DND-41 (cell line): ENCODE results near the gene AFAP1L1.

Source experiments
- ATAC-seq: fragments of 200-7000 bp; cut with Tn5 transposase; 3 replicates; pipeline ENCODE4 v1.9.1; 2021; ENCODE audit warnings: low read depth; ENCODE audit not compliant: insufficient read depth
- DNase-seq: peaks from one replicate; pipeline ENCODE4 v3.0.0-alpha.2; 2020
- H2AFZ ChIP-seq: 2 replicates; pipeline ENCODE4 v1.6.0; 2012; ENCODE audit warnings: low read depth, low read length
- H3K27ac ChIP-seq: 2 replicates; pipeline ENCODE4 v1.5.1; 2012; ENCODE audit warnings: low read length, inconsistent platforms
- H3K27me3 ChIP-seq: fragments of 200-600 bp; sonication (generic); 2 replicates; pipeline ENCODE4 v1.6.0; 2012; ENCODE audit warnings: low read length, mild to moderate bottlenecking, inconsistent platforms; ENCODE audit not compliant: insufficient read depth, poor library complexity
- H3K36me3 ChIP-seq: 2 replicates; pipeline ENCODE4 v1.5.1; 2012; ENCODE audit warnings: low read length, inconsistent platforms; ENCODE audit not compliant: insufficient read depth
- H3K4me1 ChIP-seq: 2 replicates; pipeline ENCODE4 v1.5.1; 2012; ENCODE audit warnings: mild to moderate bottlenecking, low read length; ENCODE audit not compliant: insufficient read depth
- H3K4me2 ChIP-seq: 2 replicates; pipeline ENCODE4 v1.6.0; 2012; ENCODE audit warnings: mild to moderate bottlenecking, moderate library complexity, low read length, inconsistent platforms; ENCODE audit not compliant: insufficient read depth
- H3K4me3 ChIP-seq, 2 experiments: fragments of 200-600 bp in 1 of 2; shearing (Covaris generic) in 1 of 2; 2 replicates each; pipeline ENCODE4 v1.5.1; 2012 to 2016; ENCODE audit warnings: inconsistent platforms in 2 of 2, low read length in 2 of 2, mild to moderate bottlenecking in 2 of 2, low read depth in 1 of 2, moderate library complexity in 1 of 2
- H3K79me2 ChIP-seq: 2 replicates; pipeline ENCODE4 v1.6.0; 2012; ENCODE audit warnings: low read length, inconsistent platforms; ENCODE audit not compliant: insufficient read depth
- H3K9ac ChIP-seq: 2 replicates; pipeline ENCODE4 v1.6.0; 2012; ENCODE audit warnings: low read depth, mild to moderate bottlenecking, inconsistent platforms, low read length, moderate library complexity
- H3K9me3 ChIP-seq: 2 replicates; pipeline ENCODE4 v1.5.1; 2012; ENCODE audit warnings: low read length, moderate library complexity, mild to moderate bottlenecking, inconsistent platforms; ENCODE audit not compliant: insufficient read depth, severe bottlenecking
- H4K20me1 ChIP-seq: 2 replicates; pipeline ENCODE4 v1.6.0; 2012; ENCODE audit warnings: low read length; ENCODE audit not compliant: insufficient read depth
- EZH2 ChIP-seq: IDR thresholded peaks from 3 replicates; pipeline ENCODE4 v1.6.1; 2012; ENCODE audit warnings: borderline replicate concordance, low read depth, mild to moderate bottlenecking, moderate library complexity, low read length, inconsistent platforms; ENCODE audit not compliant: severe bottlenecking
- TF ChIP-seq, protein P1 (sequence below): IDR thresholded peaks from 2 replicates; pipeline ENCODE4 v1.5.1; 2012; ENCODE audit warnings: borderline replicate concordance, low read length, moderate library complexity, mild to moderate bottlenecking; ENCODE audit not compliant: poor library complexity, severe bottlenecking; ENCODE audit errors: extremely low read depth

The AFAP1L1 gene

GRCh38 chr5:149297340-149298025 lies 25.8 kb downstream of the AFAP1L1 start:
- Histone ChIP-seq H3K27me3 (peaks cover 31% of the 10 kb centered on the region), H3K4me3 (no peak overlapping the region), H3K36me3 (no peaks in the 10 kb centered on the region), H3K79me2 (no peaks in the 10 kb centered on the region), H3K4me1 (no peaks in the 10 kb centered on the region), H3K4me2 (no peak overlapping the region), H4K20me1 (no peaks in the 10 kb centered on the region), H3K9me3 (no peaks in the 10 kb centered on the region), H3K9ac (no peak overlapping the region), H3K27ac (no peak overlapping the region), H2AFZ (no peak overlapping the region)
- no peak for ATAC-seq
- no peak for DNase-seq
- no peak for TF ChIP-seq EZH2
- TF ChIP-seq, protein P1, sequence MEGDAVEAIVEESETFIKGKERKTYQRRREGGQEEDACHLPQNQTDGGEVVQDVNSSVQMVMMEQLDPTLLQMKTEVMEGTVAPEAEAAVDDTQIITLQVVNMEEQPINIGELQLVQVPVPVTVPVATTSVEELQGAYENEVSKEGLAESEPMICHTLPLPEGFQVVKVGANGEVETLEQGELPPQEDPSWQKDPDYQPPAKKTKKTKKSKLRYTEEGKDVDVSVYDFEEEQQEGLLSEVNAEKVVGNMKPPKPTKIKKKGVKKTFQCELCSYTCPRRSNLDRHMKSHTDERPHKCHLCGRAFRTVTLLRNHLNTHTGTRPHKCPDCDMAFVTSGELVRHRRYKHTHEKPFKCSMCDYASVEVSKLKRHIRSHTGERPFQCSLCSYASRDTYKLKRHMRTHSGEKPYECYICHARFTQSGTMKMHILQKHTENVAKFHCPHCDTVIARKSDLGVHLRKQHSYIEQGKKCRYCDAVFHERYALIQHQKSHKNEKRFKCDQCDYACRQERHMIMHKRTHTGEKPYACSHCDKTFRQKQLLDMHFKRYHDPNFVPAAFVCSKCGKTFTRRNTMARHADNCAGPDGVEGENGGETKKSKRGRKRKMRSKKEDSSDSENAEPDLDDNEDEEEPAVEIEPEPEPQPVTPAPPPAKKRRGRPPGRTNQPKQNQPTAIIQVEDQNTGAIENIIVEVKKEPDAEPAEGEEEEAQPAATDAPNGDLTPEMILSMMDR: no peak

DNA sequence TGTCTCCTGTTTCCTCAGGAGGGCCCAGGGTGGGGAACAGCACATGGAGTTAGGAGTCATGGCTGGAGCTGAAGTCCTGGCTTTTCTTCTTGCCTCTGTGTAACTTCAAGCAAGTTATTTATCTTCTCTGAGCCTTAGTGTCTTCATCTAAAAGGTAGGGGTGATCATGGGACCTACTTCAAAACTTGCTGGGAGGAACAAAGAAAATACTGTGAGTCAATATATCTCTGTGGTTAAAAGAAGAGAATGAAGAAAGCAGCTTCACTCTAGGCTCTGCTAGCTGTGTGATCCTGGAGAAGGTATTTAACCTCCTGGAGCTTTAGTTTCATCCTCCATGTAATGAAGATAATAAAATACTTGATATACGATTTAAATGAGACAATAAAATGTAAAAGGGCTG lies 26.5 kb downstream of the AFAP1L1 start:
- no peaks in the 10 kb centered on the region for H3K4me1 ChIP-seq

GRCh38 chr5:149298842-149299404 lies 27.3 kb downstream of the AFAP1L1 start:
- Histone ChIP-seq H3K27me3 (peaks cover 23% of the 10 kb centered on the region), H3K4me2 (no peak overlapping the region), H2AFZ (no peak overlapping the region), H3K9ac (no peak overlapping the region), H3K9me3 (no peaks in the 10 kb centered on the region), H3K27ac (no peak overlapping the region), H3K36me3 (no peaks in the 10 kb centered on the region), H3K4me1 (no peaks in the 10 kb centered on the region), H3K4me3 (no peak overlapping the region), H4K20me1 (no peaks in the 10 kb centered on the region), H3K79me2 (no peaks in the 10 kb centered on the region)
- no peak for DNase-seq
- ATAC-seq: no peak
- TF ChIP-seq, protein P1: no peak
- no peak for TF ChIP-seq EZH2

More for the DNA sequence above, 26.5 kb downstream of the AFAP1L1 start:
- H3K9ac ChIP-seq: no peak overlapping the region
- no peak overlapping the region for H2AFZ ChIP-seq
- no peaks in the 10 kb centered on the region for H3K79me2 ChIP-seq
- no peak overlapping the region for H3K27ac ChIP-seq
- peaks cover 26% of the 10 kb centered on the region for H3K27me3 ChIP-seq
- TF ChIP-seq, protein P1: no peak
- TF ChIP-seq EZH2: no peak
- H3K4me3 ChIP-seq: no peak overlapping the region
- no peak overlapping the region for H3K4me2 ChIP-seq
- ATAC-seq: no peak
- H3K9me3 ChIP-seq: no peaks in the 10 kb centered on the region
- H3K36me3 ChIP-seq: no peaks in the 10 kb centered on the region
- no peak for DNase-seq
- no peaks in the 10 kb centered on the region for H4K20me1 ChIP-seq
